ENCODE measurements around the gene RNF26. TPM values are rescaled to one million over a fixed set of nuclear protein-coding genes. Genes with fewer than 3 reads are reported as not detected.

RNF26 gene
- total RNA-seq, 2 donors from 2014 or later = 51.8 to 76.3 TPM

- H3K4me1 Mint-ChIP-seq = peaks cover 70% of the 10 kb centered on the region
- no peak overlapping the region for H3K9ac ChIP-seq (ENCODE audit: extremely low read depth, low read length, poor library complexity, severe bottlenecking)
- no peaks in the 10 kb centered on the region for H3K27me3 ChIP-seq (ENCODE audit: control insufficient read depth, insufficient read depth, low read length, poor library complexity, severe bottlenecking)
- peaks cover 18% of the 10 kb centered on the region for H3K36me3 Mint-ChIP-seq (ENCODE audit: low read depth)
- no peak for TF ChIP-seq CTCF (conservative IDR thresholded peaks at IDR 0.05)
- H3K36me3 ChIP-seq (ENCODE audit: control insufficient read depth, insufficient read depth, low read length) = peaks cover 34% of the 10 kb centered on the region
- no peak overlapping the region for H3K27ac ChIP-seq (ENCODE audit: low read depth, low read length)
- DNase-seq = peak; percentile 66
- peak overlapping the region; percentile 35 for H3K27ac Mint-ChIP-seq
- H3K4me1 ChIP-seq (ENCODE audit: control insufficient read depth, insufficient read depth, low read length) = peaks cover 49% of the 10 kb centered on the region
- H3K4me3 Mint-ChIP-seq = no peak overlapping the region
- no peaks in the 10 kb centered on the region for H3K9me3 Mint-ChIP-seq
- WGBS, 2 experiments (ENCODE audit: insufficient coverage in 1 of 2, insufficient read length in 1 of 2) = 58 to 60% methylated on average over 6 to 11 of the region's 11 CpGs
- no peaks in the 10 kb centered on the region for H3K9me3 ChIP-seq (ENCODE audit: control insufficient read depth, low read length)
- peak overlapping the region; percentile 11 for H3K4me3 ChIP-seq (ENCODE audit: low read length)
- no peaks in the 10 kb centered on the region for H3K27me3 Mint-ChIP-seq (ENCODE audit: insufficient read depth)
Observed at GRCh38 chr11:119374632-119375336, 40.5 kb downstream of the RNF26 start.

- peaks cover 12% of the 10 kb centered on the region for H3K36me3 Mint-ChIP-seq (ENCODE audit: low read depth)
- DNase-seq = peak; percentile 68
Observed at GRCh38 chr11:119375337-119376196, 41.2 kb downstream of the RNF26 start.

More at GRCh38 chr11:119375337-119376196, 41.2 kb downstream of the RNF26 start:
- Histone ChIP-seq H3K4me1 (ENCODE audit: control insufficient read depth, insufficient read depth, low read length) (peaks cover 55% of the 10 kb centered on the region), H3K27me3 (ENCODE audit: control insufficient read depth, insufficient read depth, low read length, poor library complexity, severe bottlenecking) (no peaks in the 10 kb centered on the region), H3K9ac (ENCODE audit: extremely low read depth, low read length, poor library complexity, severe bottlenecking) (no peak overlapping the region), H3K4me3 (ENCODE audit: low read length) (peak overlapping the region; percentile 34), H3K27ac (ENCODE audit: low read depth, low read length) (no peak overlapping the region), H3K36me3 (ENCODE audit: control insufficient read depth, insufficient read depth, low read length) (peaks cover 26% of the 10 kb centered on the region), H3K9me3 (ENCODE audit: control insufficient read depth, low read length) (no peaks in the 10 kb centered on the region)
- WGBS, 2 experiments (ENCODE audit: insufficient coverage in 1 of 2, insufficient read length in 1 of 2) = 75 to 79% methylated on average over 8 to 14 of the region's 14 CpGs
- H3K4me3 Mint-ChIP-seq = no peak overlapping the region
- no peak for TF ChIP-seq CTCF (conservative IDR thresholded peaks at IDR 0.05)
- H3K4me1 Mint-ChIP-seq = peaks cover 66% of the 10 kb centered on the region
- H3K9me3 Mint-ChIP-seq = no peaks in the 10 kb centered on the region
- H3K27ac Mint-ChIP-seq = no peak overlapping the region
- H3K27me3 Mint-ChIP-seq (ENCODE audit: insufficient read depth) = no peaks in the 10 kb centered on the region
